Liver (tissue), 9 donors: ENCODE results near the gene MRPL3. TPM values are rescaled to one million over a fixed set of nuclear protein-coding genes. Genes with fewer than 3 reads are reported as not detected.
A peak's percentile ranks its signal among the peaks of the same experiment; 100 is the strongest.

Source experiments
- DNase-seq: peaks from one replicate; pipeline ENCODE4 v3.0.0-alpha.2; 2017; ENCODE audit warnings: low spot score
- H3K27ac ChIP-seq, 2 donors: one replicate each; pipeline ENCODE4 v1.7.0; 2013; ENCODE audit warnings: inconsistent platforms in 2 of 2, low read length in 2 of 2, control low read depth in 1 of 2, low read depth in 1 of 2, mild to moderate bottlenecking in 1 of 2
- H3K27me3 ChIP-seq, 4 donors: one replicate each; pipeline versions ENCODE4 v1.6.1 to v1.7.0; 2013; ENCODE audit warnings: low read length in 3 of 4, inconsistent platforms in 1 of 4, mild to moderate bottlenecking in 1 of 4, moderate library complexity in 1 of 4; ENCODE audit not compliant: control insufficient read depth in 4 of 4, insufficient read depth in 4 of 4
- H3K36me3 ChIP-seq, 4 donors: one replicate each; pipeline versions ENCODE4 v1.6.1 to v1.7.0; 2013; ENCODE audit warnings: low read length in 3 of 4, mild to moderate bottlenecking in 3 of 4, low read depth in 1 of 4, moderate library complexity in 1 of 4; ENCODE audit not compliant: control insufficient read depth in 4 of 4, insufficient read depth in 3 of 4
- H3K4me1 ChIP-seq, 4 donors: one replicate each; pipeline versions ENCODE4 v1.6.1 to v1.7.0; 2013; ENCODE audit warnings: low read length in 3 of 4, mild to moderate bottlenecking in 3 of 4, moderate library complexity in 1 of 4; ENCODE audit not compliant: control insufficient read depth in 4 of 4, insufficient read depth in 4 of 4
- H3K4me3 ChIP-seq, 3 donors: one replicate each; pipeline versions ENCODE4 v1.6.1 to v1.7.0; 2013; ENCODE audit warnings: low read length in 3 of 3, control low read depth in 1 of 3, low read depth in 1 of 3, mild to moderate bottlenecking in 1 of 3
- H3K9ac ChIP-seq, 2 donors: one replicate each; pipeline ENCODE4 v1.7.0; 2013; ENCODE audit warnings: low read length in 2 of 2, mild to moderate bottlenecking in 2 of 2, moderate library complexity in 2 of 2, control low read depth in 1 of 2, low read depth in 1 of 2
- H3K9me3 ChIP-seq, 4 donors: one replicate each; pipeline versions ENCODE4 v1.6.1 to v1.7.0; 2013; ENCODE audit warnings: low read length in 3 of 4; ENCODE audit not compliant: control insufficient read depth in 4 of 4
- CTCF ChIP-seq: fragments of 150-350 bp; IDR thresholded peaks from 2 replicates; pipeline ENCODE4 v1.5.1; 2017; ENCODE audit warnings: improper control_type of control experiment, low read depth, low read length; ENCODE audit not compliant: missing input control
- EGR1 ChIP-seq, 2 donors: IDR thresholded peaks; 2 replicates each; pipeline ENCODE4 v1.6.1; 2016 to 2018; ENCODE audit warnings: antibody characterized with exemption in 2 of 2, low read depth in 2 of 2
- GABPA ChIP-seq, 2 donors: IDR thresholded peaks in 1 of 2; conservative IDR thresholded peaks in 1 of 2; 2 replicates each; pipeline ENCODE4 v1.6.1; 2016; ENCODE audit warnings: antibody characterized with exemption in 2 of 2, mild to moderate bottlenecking in 1 of 2, moderate library complexity in 1 of 2
- HNF4G ChIP-seq: IDR thresholded peaks from 2 replicates; pipeline ENCODE4 v1.6.1; 2016; ENCODE audit warnings: antibody characterized with exemption
- JUND ChIP-seq, 2 donors: IDR thresholded peaks; 2 replicates each; pipeline ENCODE4 v1.6.1; 2016; ENCODE audit warnings: antibody characterized with exemption in 2 of 2
- RAD21 ChIP-seq, 2 donors: IDR thresholded peaks; 2 replicates each; pipeline ENCODE4 v1.6.1; 2016; ENCODE audit warnings: antibody characterized with exemption in 2 of 2, mild to moderate bottlenecking in 2 of 2
- REST ChIP-seq: IDR thresholded peaks from 2 replicates; pipeline ENCODE4 v1.6.1; 2016; ENCODE audit warnings: antibody characterized with exemption, mild to moderate bottlenecking
- RXRA ChIP-seq, 2 donors: IDR thresholded peaks; 2 replicates each; pipeline ENCODE4 v1.6.1; 2017 to 2018; ENCODE audit warnings: antibody characterized with exemption in 2 of 2, mild to moderate bottlenecking in 1 of 2
- TAF1 ChIP-seq: conservative IDR thresholded peaks from 2 replicates; pipeline ENCODE4 v1.6.1; 2016; ENCODE audit warnings: antibody characterized with exemption, mild to moderate bottlenecking
- YY1 ChIP-seq: IDR thresholded peaks from 2 replicates; pipeline ENCODE4 v1.6.1; 2016; ENCODE audit warnings: antibody characterized with exemption, mild to moderate bottlenecking
- WGBS: extraction: QIAGEN DNeasy Blood & Tissue Kit; methylation state at CpG from one replicate; pipeline ENCODE4 v1.1.7; 2013; 5-methylcytosine and 5-hydroxymethylcytosine counted together
- polyA plus RNA-seq, 2 donors: library from polyadenylated mRNA; stranded (reverse) in 1 of 2; unstranded in 1 of 2; fragments of 200-250 nt in 1 of 2; fragments of >200 nt in 1 of 2; fragmentation: Nextera tagmentation in 1 of 2; extraction: Ambion mirVana in 1 of 2; gene quantifications; one replicate each; pipeline versions ENCODE4 v1.2.1 to v1.2.3, GENCODE V29; 2013 to 2015
- total RNA-seq, 2 donors: library from RNA; depleted of rRNA; stranded (reverse); fragments of >200 nt; gene quantifications; one replicate each; pipeline ENCODE4 v1.2.3, GENCODE V29; 2014
- TF ChIP-seq, protein P1 (sequence below): IDR thresholded peaks from 2 replicates; pipeline ENCODE4 v1.6.1; 2016; ENCODE audit warnings: antibody characterized with exemption
- donor health status: healthy.
- donor health status: healthy.
- donor health status: healthy.
- donor health status: healthy.
- donor health status: healthy.

The MRPL3 gene
- total and polyA plus RNA-seq, 4 donors = 35.7 to 52.9 (median 47.6) TPM

DNA sequence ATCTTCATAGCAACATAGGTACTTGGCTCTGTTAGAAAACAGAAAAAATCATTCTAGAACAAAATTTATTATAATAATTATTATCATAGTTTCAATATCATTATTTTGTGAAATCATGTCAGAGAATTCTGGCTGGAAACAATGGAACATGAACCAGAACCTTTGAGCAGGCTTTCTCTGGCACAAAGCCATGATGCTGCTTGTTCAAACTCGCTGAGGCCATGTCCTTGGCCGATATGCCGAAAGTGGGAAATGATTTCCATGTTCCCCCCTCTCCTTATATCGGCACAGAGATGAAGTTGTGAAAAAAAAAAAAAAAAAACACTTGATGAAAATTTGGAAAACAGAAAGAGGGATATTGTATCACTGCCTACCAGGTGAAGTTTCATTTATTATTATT is 49.0 kb upstream of the MRPL3 start:
- no peak overlapping the region for H3K9ac ChIP-seq
- H3K4me3 ChIP-seq = no peak overlapping the region
- no peak overlapping the region for H3K27ac ChIP-seq
- no peaks in the 10 kb centered on the region for H3K27me3 ChIP-seq
- no peaks in the 10 kb centered on the region for H3K9me3 ChIP-seq
- H3K36me3 ChIP-seq = no peaks in the 10 kb centered on the region
- no peaks in the 10 kb centered on the region for H3K4me1 ChIP-seq
- DNase-seq = no peak
- WGBS = 77% methylated on average over 4 of the region's 4 CpGs
- TF ChIP-seq TAF1 = no peak

DNA sequence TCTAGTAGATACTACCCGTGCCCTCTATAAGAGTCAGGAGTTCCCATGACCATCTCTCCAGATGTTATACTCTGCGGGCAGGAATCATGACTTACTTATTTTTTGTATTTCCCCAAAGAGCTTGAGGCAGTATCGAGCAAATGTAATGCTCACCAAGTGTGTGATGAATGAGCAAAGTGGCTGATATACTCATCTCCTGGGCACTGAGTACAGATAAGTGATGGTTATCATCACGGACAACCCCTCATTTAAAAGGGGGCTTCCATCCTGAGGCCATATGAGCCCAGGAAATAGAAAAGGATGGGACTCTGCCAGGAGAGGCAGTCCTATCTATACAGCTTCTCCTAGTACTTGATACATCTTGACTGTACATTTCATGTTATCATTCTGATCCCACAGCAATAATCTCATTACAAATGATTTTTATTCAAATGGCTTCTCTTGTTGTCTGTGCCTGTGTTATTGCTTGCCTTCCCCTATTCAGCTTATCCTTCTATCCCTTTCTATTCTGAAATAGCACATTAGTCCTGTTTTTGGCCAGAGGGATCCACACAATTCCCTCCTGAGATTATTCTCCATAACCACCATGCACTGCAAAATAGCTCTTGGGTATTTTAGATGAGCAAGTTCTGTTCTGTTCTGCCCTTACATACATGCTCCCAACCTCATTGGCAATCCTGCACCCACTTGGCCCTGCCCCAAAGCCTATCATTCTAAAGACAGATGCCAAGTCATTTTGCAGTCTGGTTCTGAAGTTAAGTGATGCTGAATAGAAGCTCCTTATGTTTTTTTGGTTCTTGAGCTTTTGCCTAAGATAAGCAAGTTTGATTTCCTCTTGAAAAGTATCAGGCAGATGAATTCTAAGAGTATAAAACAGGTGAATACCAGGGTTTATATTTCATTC is 48.0 kb upstream of the MRPL3 start:
- Histone ChIP-seq H3K27me3 (no peaks in the 10 kb centered on the region), H3K9ac (no peak overlapping the region), H3K36me3 (no peaks in the 10 kb centered on the region), H3K9me3 (no peaks in the 10 kb centered on the region), H3K4me3 (no peak overlapping the region), H3K27ac (no peak overlapping the region), H3K4me1 (no peaks in the 10 kb centered on the region)
- TF ChIP-seq HNF4G (no peak), GABPA (IDR thresholded peaks at IDR 0.05 in 1 of 2, conservative IDR thresholded peaks at IDR 0.05 in 1 of 2) (no peak), TAF1 (no peak), RXRA (IDR thresholded peaks at IDR 0.05) (no peak), EGR1 (IDR thresholded peaks at IDR 0.05; ENCODE audit: low read depth in 2 of 2) (no peak), REST (no peak), JUND (IDR thresholded peaks at IDR 0.05) (no peak), YY1 (no peak)
- TF ChIP-seq, protein P1, sequence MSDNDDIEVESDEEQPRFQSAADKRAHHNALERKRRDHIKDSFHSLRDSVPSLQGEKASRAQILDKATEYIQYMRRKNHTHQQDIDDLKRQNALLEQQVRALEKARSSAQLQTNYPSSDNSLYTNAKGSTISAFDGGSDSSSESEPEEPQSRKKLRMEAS = no peak
- 76% methylated on average over 4 of the region's 4 CpGs for WGBS
- no peak for DNase-seq

GRCh38 chr3:131549340-131549739 is 46.6 kb upstream of the MRPL3 start:
- no peak overlapping the region for H3K27ac ChIP-seq
- H3K36me3 ChIP-seq = no peaks in the 10 kb centered on the region
- no peaks in the 10 kb centered on the region for H3K27me3 ChIP-seq
- WGBS = 96% methylated on average over 1 of the region's 1 CpG
- no peak overlapping the region for H3K4me3 ChIP-seq
- H3K9ac ChIP-seq = no peak overlapping the region
- DNase-seq = no peak
- no peaks in the 10 kb centered on the region for H3K4me1 ChIP-seq
- H3K9me3 ChIP-seq = no peaks in the 10 kb centered on the region
- TF ChIP-seq RAD21 (IDR thresholded peaks at IDR 0.05) (peak in 1 of 2 donors; percentile 11), CTCF (no peak)
